Tibial nerve (tissue), 4 donors: ENCODE results near the gene EMC9. TPM values are rescaled to one million over a fixed set of nuclear protein-coding genes. Genes with fewer than 3 reads are reported as not detected.

Experiments
- DNase-seq, 2 donors: peaks; one replicate each; pipeline ENCODE4 v3.0.0-alpha.2; 2019; ENCODE audit warnings: low spot score in 2 of 2
- H3K27ac ChIP-seq, 4 donors: fragments of 200-600 bp; sonication (generic) in 3 of 4; one replicate each; pipeline ENCODE4 v1.5.1; 2017 to 2019; ENCODE audit warnings: mild to moderate bottlenecking in 1 of 4
- H3K27me3 ChIP-seq, 2 donors: fragments of 200-600 bp; sonication (generic) in 1 of 2; one replicate each; pipeline versions ENCODE4 v1.5.1 to v1.6.0; 2017 to 2019
- H3K36me3 ChIP-seq, 3 donors: fragments of 200-600 bp; sonication (generic); one replicate each; pipeline ENCODE4 v1.5.1; 2018 to 2019
- H3K4me1 ChIP-seq, 4 donors: fragments of 200-600 bp; sonication (generic) in 3 of 4; one replicate each; pipeline ENCODE4 v1.5.1; 2017 to 2019
- H3K4me3 ChIP-seq, 4 donors: fragments of 200-600 bp; sonication (generic) in 3 of 4; one replicate each; pipeline ENCODE4 v1.5.1; 2017 to 2019; ENCODE audit warnings: mild to moderate bottlenecking in 1 of 4, moderate library complexity in 1 of 4
- H3K9me3 ChIP-seq, 4 donors: fragments of 200-600 bp; sonication (generic) in 3 of 4; one replicate each; pipeline ENCODE4 v1.5.1; 2017 to 2019
- EP300 ChIP-seq, 2 donors: sonication (generic); formaldehyde crosslinking; IDR thresholded peaks; one replicate each; pipeline ENCODE4 v1.6.1; 2017; ENCODE audit warnings: antibody characterized with exemption in 2 of 2, mild to moderate bottlenecking in 1 of 2
- POLR2A ChIP-seq, 2 donors: fragments of 450-650 bp; IDR thresholded peaks; one replicate each; pipeline ENCODE4 v1.6.1; 2017; ENCODE audit warnings: antibody characterized with exemption in 2 of 2, mild to moderate bottlenecking in 2 of 2, moderate library complexity in 2 of 2
- WGBS, 2 donors: methylation state at CpG; one replicate each; pipeline ENCODE4 v1.1.5; 2018; 5-methylcytosine and 5-hydroxymethylcytosine counted together
- total RNA-seq, 4 donors: library from RNA; depleted of rRNA; stranded (reverse); fragments of >200 nt; gene quantifications; one replicate each; pipeline ENCODE4 v1.1.0, GENCODE V29; 2016
- TF ChIP-seq, protein P1 (sequence below), 5 experiments: fragments of 200-600 bp in 3 of 5; fragments of 450-650 bp in 2 of 5; sonication (generic) in 3 of 5; IDR thresholded peaks; one replicate each; pipeline ENCODE4 v1.5.1; 2016 to 2019; ENCODE audit warnings: antibody characterized with exemption in 5 of 5, mild to moderate bottlenecking in 3 of 5, moderate library complexity in 2 of 5

Gene EMC9
- total RNA-seq, 4 donors from 2014 or later, result 9.2 to 22.7 (median 14.4) TPM

DNA sequence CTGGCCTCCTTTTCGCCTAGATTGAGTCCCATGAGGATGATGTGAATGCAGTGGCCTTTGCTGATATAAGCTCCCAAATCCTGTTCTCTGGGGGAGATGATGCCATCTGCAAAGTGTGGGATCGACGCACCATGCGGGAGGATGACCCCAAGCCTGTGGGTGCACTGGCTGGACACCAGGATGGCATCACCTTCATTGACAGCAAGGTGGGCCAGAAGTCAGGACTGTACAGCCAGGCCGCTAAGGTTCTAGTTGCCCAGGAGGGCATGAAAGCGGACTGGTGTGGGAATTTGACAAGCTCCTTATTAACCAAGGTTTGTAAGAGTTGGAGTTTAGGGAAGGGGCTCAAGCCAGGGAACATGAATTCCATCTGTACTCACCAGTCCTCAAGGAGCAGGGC, 21.7 kb downstream of the EMC9 start:
- H3K27ac ChIP-seq, result no peak overlapping the region
- DNase-seq, result no peak
- 97% methylated on average over 6 of the region's 6 CpGs for WGBS, 2 donors
- H3K27me3 ChIP-seq, result no peaks in the 10 kb centered on the region
- peaks cover 3 to 81% (median 41%) of the 10 kb centered on the region in 3 donors for H3K36me3 ChIP-seq
- peaks cover 4 to 14% (median 11%) of the 10 kb centered on the region in 4 donors for H3K4me1 ChIP-seq
- TF ChIP-seq POLR2A (IDR thresholded peaks at IDR 0.05) (no peak), EP300 (IDR thresholded peaks at IDR 0.05) (no peak)
- TF ChIP-seq, protein P1, sequence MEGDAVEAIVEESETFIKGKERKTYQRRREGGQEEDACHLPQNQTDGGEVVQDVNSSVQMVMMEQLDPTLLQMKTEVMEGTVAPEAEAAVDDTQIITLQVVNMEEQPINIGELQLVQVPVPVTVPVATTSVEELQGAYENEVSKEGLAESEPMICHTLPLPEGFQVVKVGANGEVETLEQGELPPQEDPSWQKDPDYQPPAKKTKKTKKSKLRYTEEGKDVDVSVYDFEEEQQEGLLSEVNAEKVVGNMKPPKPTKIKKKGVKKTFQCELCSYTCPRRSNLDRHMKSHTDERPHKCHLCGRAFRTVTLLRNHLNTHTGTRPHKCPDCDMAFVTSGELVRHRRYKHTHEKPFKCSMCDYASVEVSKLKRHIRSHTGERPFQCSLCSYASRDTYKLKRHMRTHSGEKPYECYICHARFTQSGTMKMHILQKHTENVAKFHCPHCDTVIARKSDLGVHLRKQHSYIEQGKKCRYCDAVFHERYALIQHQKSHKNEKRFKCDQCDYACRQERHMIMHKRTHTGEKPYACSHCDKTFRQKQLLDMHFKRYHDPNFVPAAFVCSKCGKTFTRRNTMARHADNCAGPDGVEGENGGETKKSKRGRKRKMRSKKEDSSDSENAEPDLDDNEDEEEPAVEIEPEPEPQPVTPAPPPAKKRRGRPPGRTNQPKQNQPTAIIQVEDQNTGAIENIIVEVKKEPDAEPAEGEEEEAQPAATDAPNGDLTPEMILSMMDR (IDR thresholded peaks at IDR 0.05), result no peak
- H3K9me3 ChIP-seq, result no peaks in the 10 kb centered on the region
- no peak overlapping the region for H3K4me3 ChIP-seq

- Histone ChIP-seq H3K27me3 (no peaks in the 10 kb centered on the region), H3K27ac (no peak overlapping the region), H3K4me3 (no peak overlapping the region), H3K4me1 (peaks cover 4 to 19% (median 11%) of the 10 kb centered on the region in 4 donors), H3K9me3 (no peaks in the 10 kb centered on the region), H3K36me3 (peaks cover 3 to 56% (median 35%) of the 10 kb centered on the region in 3 donors)
- DNase-seq, result no peak
- 96 to 99% methylated on average over 5 to 6 of the region's 6 CpGs for WGBS, 2 donors
- TF ChIP-seq, protein P1 (IDR thresholded peaks at IDR 0.05), result no peak
- TF ChIP-seq POLR2A (IDR thresholded peaks at IDR 0.05), result no peak
- TF ChIP-seq EP300 (IDR thresholded peaks at IDR 0.05), result no peak
These were observed 24.2 kb downstream of the EMC9 start for GRCh38 chr14:24117179-24117578.

DNA sequence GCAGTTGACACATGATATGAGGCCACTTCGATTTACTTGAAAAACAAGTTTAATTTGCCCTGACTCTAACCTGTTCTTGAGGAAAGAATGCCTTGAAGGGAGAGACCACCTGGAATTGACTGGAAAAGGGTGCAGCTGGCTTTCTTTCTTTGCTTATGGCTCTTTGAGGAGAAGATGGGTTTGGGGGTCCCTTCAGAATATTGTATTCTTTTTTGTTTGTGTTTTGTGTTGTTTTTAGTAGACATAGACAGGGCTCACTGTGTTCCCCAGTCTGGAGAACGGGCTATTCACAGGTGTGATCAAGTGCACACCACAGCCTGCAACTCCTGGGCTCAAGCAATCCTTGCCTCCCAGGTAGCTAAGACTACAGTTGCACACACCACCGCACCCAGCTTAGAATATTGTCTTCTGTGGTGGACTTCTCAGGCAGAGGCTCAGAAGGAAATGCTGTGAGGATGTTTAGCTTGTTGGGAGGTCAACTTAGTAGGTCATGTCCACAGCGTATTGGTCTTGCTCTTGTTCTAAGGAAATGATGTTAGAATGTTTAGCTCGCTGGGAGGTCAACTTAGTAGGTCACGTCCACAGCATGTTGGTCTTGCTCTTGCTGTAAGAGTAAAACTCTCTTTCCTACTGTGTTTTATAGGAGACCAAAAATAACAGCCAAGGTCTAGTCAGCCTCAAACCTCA, 25.1 kb downstream of the EMC9 start:
- Histone ChIP-seq H3K27me3 (no peaks in the 10 kb centered on the region), H3K27ac (peak overlapping the region in 3 of 4 donors; percentile 99 to 100 (median 99)), H3K9me3 (no peaks in the 10 kb centered on the region), H3K4me1 (peaks cover 4 to 19% (median 11%) of the 10 kb centered on the region in 4 donors), H3K36me3 (peaks cover 3 to 47% (median 33%) of the 10 kb centered on the region in 3 donors), H3K4me3 (peak overlapping the region in 3 of 4 donors; percentile 46 to 81 (median 71))
- TF ChIP-seq, protein P1 (IDR thresholded peaks at IDR 0.05), result no peak
- no peak for TF ChIP-seq EP300 (IDR thresholded peaks at IDR 0.05)
- no peak for TF ChIP-seq POLR2A (IDR thresholded peaks at IDR 0.05)
- no peak for DNase-seq
- 80 to 83% methylated on average over 6 of the region's 6 CpGs for WGBS, 2 donors

- DNase-seq, result no peak
- Histone ChIP-seq H3K4me1 (peaks cover 4 to 19% (median 11%) of the 10 kb centered on the region in 4 donors), H3K4me3 (peak overlapping the region; percentile 46 to 81 (median 76)), H3K9me3 (no peaks in the 10 kb centered on the region), H3K27ac (peak overlapping the region; percentile 99 to 100 (median 99)), H3K36me3 (peaks cover 0 to 40% (median 27%) of the 10 kb centered on the region in 3 donors), H3K27me3 (no peaks in the 10 kb centered on the region)
- no peak for TF ChIP-seq EP300 (IDR thresholded peaks at IDR 0.05)
- TF ChIP-seq POLR2A (IDR thresholded peaks at IDR 0.05), result peak in 1 of 2 donors; percentile 4
- 2 to 3% methylated on average over 13 to 14 of the region's 14 CpGs for WGBS, 2 donors
These were observed 25.8 kb downstream of the EMC9 start for GRCh38 chr14:24115422-24116127.

DNA sequence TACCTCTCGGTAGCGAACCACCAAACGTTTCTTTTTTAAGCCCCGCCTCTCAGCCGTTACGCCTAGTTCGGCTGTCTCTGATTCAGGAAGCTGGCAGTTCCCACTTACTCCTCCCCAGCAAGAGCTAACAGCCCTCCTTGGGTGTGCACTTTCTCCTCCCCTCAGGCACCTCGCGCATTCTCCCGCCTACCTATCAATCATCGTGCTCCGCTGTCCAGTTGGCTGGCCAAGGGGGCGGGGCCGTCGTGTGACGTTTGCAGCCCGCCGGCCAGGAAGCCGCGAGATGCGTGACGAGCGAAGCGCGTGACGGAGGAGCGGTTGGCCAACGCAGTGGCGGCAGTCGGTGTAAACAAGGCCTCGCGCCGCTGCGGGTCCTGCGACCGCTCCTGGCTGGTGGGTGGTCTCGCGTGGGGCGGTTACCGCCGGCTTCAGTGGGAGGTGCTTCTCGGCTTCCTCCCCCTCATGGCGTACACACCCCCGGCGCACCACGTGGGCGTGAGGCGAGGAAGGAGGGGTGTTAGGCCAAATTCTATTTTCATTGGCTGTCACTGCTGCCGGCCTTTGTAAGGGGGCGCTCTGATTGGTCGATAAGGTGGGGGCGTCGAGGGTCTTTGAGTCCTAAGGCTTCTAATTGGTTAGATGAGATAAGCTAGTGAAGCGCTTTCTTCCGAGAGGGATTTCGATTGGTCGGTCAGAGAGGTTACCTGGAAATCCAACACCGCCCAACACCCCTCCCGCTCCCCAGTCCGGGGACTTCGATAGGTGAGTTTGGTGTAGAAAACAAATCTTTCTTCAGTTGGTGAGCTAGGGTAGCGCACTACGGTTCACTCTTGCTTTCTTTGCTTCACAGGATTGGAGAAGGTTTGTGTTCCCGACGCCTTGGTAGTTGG, 26.6 kb downstream of the EMC9 start, which contains the start of the genes DCAF11 and NRL:
Gene DCAF11 (plus strand): TSS at position 246 of the 890 bp plus-strand sequence. CDS start 818 bp downstream, outside the sequence.
Gene NRL (minus strand): TSS at position 418 of the 890 bp plus-strand sequence. CDS start 32,101 bp downstream, outside the sequence.
- WGBS, 2 donors, result 1% methylated on average over 54 to 57 of the region's 65 CpGs
- Histone ChIP-seq H3K9me3 (no peaks in the 10 kb centered on the region), H3K27me3 (no peaks in the 10 kb centered on the region)

More for the DNA sequence above, 26.6 kb downstream of the EMC9 start, which contains the start of the genes DCAF11 and NRL:
- Histone ChIP-seq H3K4me3 (peak within 1 kb of the TSS; percentile 46 to 81 (median 76)), H3K4me1 (peaks cover 4 to 19% (median 11%) of the 10 kb centered on the region in 4 donors), H3K27ac (peak within 1 kb of the TSS; percentile 99 to 100 (median 99)), H3K36me3 (peaks cover 0 to 32% (median 25%) of the 10 kb centered on the region in 3 donors)
- TF ChIP-seq EP300 (IDR thresholded peaks at IDR 0.05) (peak; percentile 92 to 99), POLR2A (IDR thresholded peaks at IDR 0.05) (peak in 1 of 2 donors; percentile 53)
- TF ChIP-seq, protein P1 (IDR thresholded peaks at IDR 0.05), result peak in 2 of 5 experiments; percentile 46 to 63
- DNase-seq, result peak; percentile 97 to 98
